IMR-90 (cell line): ENCODE data around the gene KIAA0513. TPM values are rescaled to one million over a fixed set of nuclear protein-coding genes. Genes with fewer than 3 reads are reported as not detected.
A peak's percentile ranks its signal among the peaks of the same experiment; 100 is the strongest.

Experiments
- ATAC-seq: fragments of 200-7000 bp; cut with Tn5 transposase; 2 replicates; pipeline ENCODE4 v1.9.1; 2020; ENCODE audit warnings: low read depth, mild to moderate bottlenecking, moderate library complexity
- BruUV-seq: library from RNA; stranded (reverse); fragments of 400-500 nt; replicated peaks from 2 replicates; lab custom pipeline; 2021; lab: Mats Ljungman, UMichigan
- CTCF ChIA-PET: fragments of 300-600 bp; formaldehyde crosslinking; extraction: SDS; loops from one replicate; lab custom pipeline; 2021; ENCODE audit warnings: antibody characterized with exemption; lab: Yijun Ruan, JAX
- POLR2A ChIA-PET: fragments of 300-600 bp; sonication (Branson Sonifier 250); formaldehyde crosslinking; loops from one replicate; lab custom pipeline; 2022; ENCODE audit warnings: antibody characterized with exemption; ENCODE audit not compliant: unreplicated experiment; lab: Charles Lee
- DNase-seq: peaks from one replicate; pipeline ENCODE4 v3.0.0; 2013
- H2AFZ ChIP-seq: replicated peaks from 2 replicates; pipeline ENCODE3; 2013; ENCODE audit warnings: low read length, mild to moderate bottlenecking; ENCODE audit not compliant: poor library complexity
- H2AK5ac ChIP-seq: 2 replicates; pipeline ENCODE4 v1.6.1; 2013; ENCODE audit warnings: low read depth, low read length, inconsistent platforms
- H2AK9ac ChIP-seq: replicated peaks from 2 replicates; pipeline ENCODE3; 2013; ENCODE audit warnings: mild to moderate bottlenecking, low read depth, low read length, moderate library complexity; ENCODE audit not compliant: poor library complexity
- H2BK120ac ChIP-seq: 2 replicates; pipeline ENCODE4 v1.6.1; 2013; ENCODE audit warnings: low read depth, low read length, inconsistent platforms
- H2BK15ac ChIP-seq: 3 replicates; pipeline ENCODE4 v1.6.1; 2013; ENCODE audit warnings: low read depth, low read length, inconsistent platforms
- H2BK20ac ChIP-seq: 2 replicates; pipeline ENCODE4 v1.6.1; 2013; ENCODE audit warnings: low read depth, mild to moderate bottlenecking, inconsistent platforms, low read length, moderate library complexity
- H2BK5ac ChIP-seq: 2 replicates; pipeline ENCODE4 v1.6.1; 2013; ENCODE audit warnings: mild to moderate bottlenecking, low read depth, low read length, inconsistent platforms; ENCODE audit not compliant: poor library complexity, severe bottlenecking
- H3K14ac ChIP-seq: replicated peaks from 2 replicates; pipeline ENCODE4 v1.6.1; 2013; ENCODE audit warnings: low read depth, low read length, inconsistent platforms
- H3K18ac ChIP-seq: 2 replicates; pipeline ENCODE4 v1.6.1; 2013; ENCODE audit warnings: low read depth, low read length, control low read depth
- H3K23ac ChIP-seq: 2 replicates; pipeline ENCODE4 v1.6.1; 2013; ENCODE audit warnings: low read depth, low read length, inconsistent platforms
- H3K27ac ChIP-seq: 2 replicates; pipeline ENCODE4 v1.5.1; 2013; ENCODE audit warnings: mild to moderate bottlenecking, control low read depth, low read length; ENCODE audit not compliant: insufficient read depth
- H3K27me3 ChIP-seq: 2 replicates; pipeline ENCODE4 v1.6.1; 2013; ENCODE audit warnings: low read length; ENCODE audit not compliant: control insufficient read depth, insufficient read depth
- H3K36me3 ChIP-seq: 2 replicates; pipeline ENCODE4 v1.6.1; 2013; ENCODE audit warnings: low read length, mixed read lengths; ENCODE audit not compliant: control insufficient read depth, insufficient read depth
- H3K4ac ChIP-seq: 2 replicates; pipeline ENCODE4 v1.6.1; 2013; ENCODE audit warnings: low read depth, low read length, inconsistent platforms
- H3K4me1 ChIP-seq: 2 replicates; pipeline ENCODE4 v1.6.1; 2013; ENCODE audit warnings: low read length, mixed read lengths; ENCODE audit not compliant: control insufficient read depth, insufficient read depth
- H3K4me2 ChIP-seq: 2 replicates; pipeline ENCODE4 v1.6.1; 2013; ENCODE audit warnings: low read depth, mild to moderate bottlenecking, control low read depth, low read length, moderate library complexity
- H3K4me3 ChIP-seq: 2 replicates; pipeline ENCODE4 v1.5.1; 2013; ENCODE audit warnings: low read depth, mild to moderate bottlenecking, control low read depth, low read length, moderate library complexity; ENCODE audit not compliant: insufficient read depth
- H3K56ac ChIP-seq: 2 replicates; pipeline ENCODE4 v1.6.1; 2013; ENCODE audit warnings: low read length, inconsistent platforms; ENCODE audit not compliant: insufficient read depth; ENCODE audit errors: extremely low read depth
- H3K79me1 ChIP-seq, 2 experiments: 2 replicates each; pipeline ENCODE4 v1.6.1; 2013; ENCODE audit warnings: low read length in 2 of 2, inconsistent platforms in 1 of 2, low read depth in 1 of 2
- H3K9ac ChIP-seq: 2 replicates; pipeline ENCODE4 v1.6.1; 2013; ENCODE audit warnings: low read depth, low read length, control low read depth
- H3K9me1 ChIP-seq: 2 replicates; pipeline ENCODE4 v1.6.1; 2013; ENCODE audit warnings: low read length, inconsistent platforms; ENCODE audit not compliant: insufficient read depth
- H3K9me3 ChIP-seq: 2 replicates; pipeline ENCODE4 v1.6.1; 2013; ENCODE audit warnings: low read length; ENCODE audit not compliant: control insufficient read depth, insufficient read depth
- H4K20me1 ChIP-seq: 2 replicates; pipeline ENCODE4 v1.6.1; 2013; ENCODE audit warnings: low read length, inconsistent platforms; ENCODE audit not compliant: insufficient read depth
- H4K5ac ChIP-seq: 2 replicates; pipeline ENCODE4 v1.6.1; 2013; ENCODE audit warnings: mild to moderate bottlenecking, low read depth, low read length, control low read depth
- H4K8ac ChIP-seq, 2 experiments: 2 replicates each; pipeline ENCODE4 v1.6.1; 2013; ENCODE audit warnings: low read depth in 2 of 2, low read length in 2 of 2, control low read depth in 1 of 2, inconsistent platforms in 1 of 2
- H4K91ac ChIP-seq: 2 replicates; pipeline ENCODE4 v1.6.1; 2013; ENCODE audit warnings: low read depth, low read length, inconsistent platforms; ENCODE audit not compliant: insufficient read depth
- CHD1 ChIP-seq: IDR thresholded peaks from 2 replicates; pipeline ENCODE4 v1.6.1; 2012; ENCODE audit warnings: low read depth, low read length, improper control_type of control experiment
- MXI1 ChIP-seq: IDR thresholded peaks from 2 replicates; pipeline ENCODE4 v1.6.1; 2012; ENCODE audit warnings: low read depth, mild to moderate bottlenecking, low read length, moderate library complexity, borderline replicate concordance
- SMC3 ChIP-seq: fragments of 150-350 bp; IDR thresholded peaks from 2 replicates; pipeline ENCODE4 v1.6.1; 2016; ENCODE audit warnings: low read depth, mild to moderate bottlenecking, antibody characterized with exemption, low read length, moderate library complexity
- WGBS, 2 experiments: methylation state at CpG; one replicate each; pipeline versions ENCODE4 v1.1.5 to v1.1.7; 2013; ENCODE audit warnings: missing lambda C conversion rate in 2 of 2; ENCODE audit not compliant: insufficient read length in 1 of 2; ENCODE audit errors: extremely low coverage in 2 of 2; 5-methylcytosine and 5-hydroxymethylcytosine counted together
- dilution Hi-C: fragments of 300-500 bp; cut with HindIII; formaldehyde crosslinking; loops from one replicate; pipeline ENCODE4 v1.14.3; 2018; ENCODE audit warnings: low sequenced_read_pairs; ENCODE audit not compliant: unreplicated experiment
- in situ Hi-C: fragments of 300-500 bp; cut with MboI; formaldehyde crosslinking; loops from 3 replicates; pipeline ENCODE4 v1.14.3; 2019; ENCODE audit warnings: low sequenced_read_pairs, inconsistent platforms, mixed read lengths
- intact Hi-C: fragments of 100-400 bp; cut with micrococcal nuclease; formaldehyde crosslinking; loops from 2 replicates; pipeline ENCODE4 v1.10.0; 2022
- polyA plus RNA-seq, 3 experiments: library from polyadenylated mRNA; depleted of rRNA; stranded (reverse); fragments of >200 nt; gene quantifications; 2 replicates each; pipeline ENCODE4 v1.2.3, GENCODE V29; 2012; ENCODE audit warnings: low replicate concordance in 1 of 3
- total RNA-seq: library from RNA; depleted of rRNA; stranded (reverse); fragments of >200 nt; gene quantifications from 2 replicates; pipeline ENCODE4 v1.2.3, GENCODE V29; 2012

Gene KIAA0513
- total and polyA plus RNA-seq, 2 of the 4 experiments (the other 2 are of a cell fraction) = 9.5 TPM

DNA sequence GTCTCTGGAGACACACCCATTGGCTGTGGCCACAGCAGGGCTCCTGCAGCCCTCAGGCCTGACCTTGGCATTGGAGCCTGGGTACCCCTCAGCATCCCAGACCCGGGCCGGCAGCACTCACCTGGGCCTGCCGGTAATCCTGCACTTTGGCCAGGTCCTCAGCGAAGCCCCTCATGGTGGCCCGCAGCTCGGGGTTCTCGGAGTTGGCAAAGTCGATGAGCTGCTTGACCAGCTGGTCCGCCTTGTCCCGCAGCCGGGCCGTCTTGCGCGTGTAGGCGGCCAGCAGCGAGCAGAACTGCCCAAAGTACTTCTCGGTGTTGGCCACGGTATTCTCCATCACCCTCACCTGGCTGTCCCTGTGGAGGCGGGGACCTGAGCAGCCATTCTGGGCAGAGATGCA is 82.5 kb downstream of the KIAA0513 start:
- no peak overlapping the region for H2AFZ ChIP-seq
- H3K18ac ChIP-seq = no peak overlapping the region
- dilution Hi-C loops = no loop called here
- no peak overlapping the region for H2BK20ac ChIP-seq
- no peaks in the 10 kb centered on the region for H3K79me1 ChIP-seq
- H3K9ac ChIP-seq = no peak overlapping the region
- H3K4me1 ChIP-seq = no peaks in the 10 kb centered on the region; the same call in 1 of the 2 replicates
- no peak overlapping the region for H3K4me3 ChIP-seq
- CTCF ChIA-PET = interaction anchor here (0.6 kb wide), 1 partner anchor 1951 kb away, joined by 9 read pairs; no protein-coding TSS in a partner anchor
- H3K56ac ChIP-seq = no peak overlapping the region
- no peak overlapping the region for H2BK15ac ChIP-seq
- H2BK120ac ChIP-seq = no peak overlapping the region
- peaks cover 4% of the 10 kb centered on the region; the same call in 1 of the 2 replicates for H3K9me3 ChIP-seq
- peaks cover 5% of the 10 kb centered on the region for H4K20me1 ChIP-seq
- in situ Hi-C loops = loop anchor here (10.0 kb wide), 1 partner anchor 505 kb away; the partner anchor contains the start of gene GSE1
- intact Hi-C loops = no loop called here
- WGBS, 2 experiments = 98% methylated on average over 15 of the region's 19 CpGs; no CpG with 5 or more reads in 1 of the 2 experiments
- POLR2A ChIA-PET = no interaction called here
- peaks cover 12% of the 10 kb centered on the region for H3K27me3 ChIP-seq
- H3K23ac ChIP-seq = no peak overlapping the region
- no peaks in the 10 kb centered on the region for H3K9me1 ChIP-seq
- no TSS peak for BruUV-seq
- H2AK5ac ChIP-seq = no peak overlapping the region
- peak overlapping the region; percentile 24 for H2AK9ac ChIP-seq
- no peaks in the 10 kb centered on the region for H3K36me3 ChIP-seq
- ATAC-seq (no peak), DNase-seq (no peak)
- H3K4me2 ChIP-seq = no peak overlapping the region
- no peak overlapping the region for H2BK5ac ChIP-seq
- H3K27ac ChIP-seq = no peak overlapping the region
- no peak for TF ChIP-seq CHD1
- TF ChIP-seq MXI1 = no peak
- TF ChIP-seq SMC3 = no peak
- H4K8ac ChIP-seq = no peak overlapping the region
- no peak overlapping the region for H3K14ac ChIP-seq
- no peak overlapping the region for H4K5ac ChIP-seq
- H4K91ac ChIP-seq = no peak overlapping the region
- H3K4ac ChIP-seq = no peak overlapping the region
